ENCODE measurements around the gene PIP4K2B. TPM values are rescaled to one million over a fixed set of nuclear protein-coding genes. Genes with fewer than 3 reads are reported as not detected.
A peak's percentile ranks its signal among the peaks of the same experiment; 100 is the strongest.

PIP4K2B gene
- total and polyA plus RNA-seq, 9 of the 15 experiments (the other 6 are each of a cell fraction or from before 2014, with no cell fraction given): 3.7 to 29.9 (median 23.0) TPM

DNA sequence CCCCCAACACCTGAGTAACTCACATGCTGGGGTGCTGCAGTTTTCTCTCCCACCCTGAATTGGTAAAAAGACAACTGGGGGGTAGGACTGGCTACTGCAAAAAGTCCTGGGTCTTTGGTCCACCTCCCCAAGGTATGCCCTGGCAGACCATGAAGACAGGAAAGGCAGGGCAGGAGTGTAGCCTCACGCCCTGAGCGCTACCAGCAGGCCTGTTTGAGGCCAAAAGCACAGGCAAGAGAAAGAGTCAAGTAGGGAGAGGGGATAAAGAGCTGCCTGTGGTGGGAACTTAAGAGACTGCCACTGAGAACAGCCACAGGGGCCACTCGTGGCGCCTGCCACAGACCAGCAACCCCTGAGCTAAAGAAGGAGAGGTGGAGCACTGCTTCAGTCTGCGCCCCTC is 33.0 kb downstream of the PIP4K2B start:
- no peak overlapping the region for H3K27ac ChIP-seq (ENCODE audit: extremely low read depth, low read depth, low read length)
- ChIA-PET CTCF (ENCODE audit: low intra/inter-chr PET ratio) (no interaction called here), POLR2A (interaction anchor here (0.5 to 1.4 kb wide), 3 partner anchors 10 to 383 kb away, joined by 3 to 4 read pairs (median 3); no protein-coding TSS in a partner anchor)
- no peaks in the 10 kb centered on the region for H3K9me1 ChIP-seq (ENCODE audit: control insufficient read depth, insufficient read depth, low read length)
- H3K9me3 ChIP-seq (replicated peaks; ENCODE audit: control insufficient read depth, insufficient read depth, low read depth, low read length): no peaks in the 10 kb centered on the region
- peaks cover 6% of the 10 kb centered on the region for H4K20me1 ChIP-seq (replicated peaks; ENCODE audit: control insufficient read depth, insufficient read depth, low read length)
- H3K79me2 ChIP-seq (ENCODE audit: control insufficient read depth, insufficient read depth, low read length): no peaks in the 10 kb centered on the region
- H3K27me3 ChIP-seq (ENCODE audit: control insufficient read depth in 2 of 2, insufficient read depth in 2 of 2, low read length in 2 of 2): no peaks in the 10 kb centered on the region
- 89% methylated on average over 4 of the region's 5 CpGs for WGBS (ENCODE audit: insufficient coverage, low coverage, missing lambda C conversion rate)
- ATAC-seq (no peak), DNase-seq (ENCODE audit: extremely low read depth in 1 of 4, low spot score in 3 of 4) (no peak), FAIRE-seq (no peak)
- H3K4me3 ChIP-seq: no peak overlapping the region
- no peaks in the 10 kb centered on the region for H3K4me1 ChIP-seq (replicated peaks in 1 of 2; ENCODE audit: control insufficient read depth in 2 of 2, insufficient read depth in 2 of 2, low read length in 2 of 2)
- H3K4me2 ChIP-seq (ENCODE audit: insufficient read depth, low read length): no peak overlapping the region
- in situ Hi-C loops (cut with MboI): no loop called here
- TF ChIP-seq RBM39 (optimal IDR thresholded peaks at IDR 0.05; ENCODE audit: low read depth, low read length): no peak
- peak; percentile 35; the same call in 1 of the 2 replicates for TF ChIP-seq POLR2G (IDR thresholded peaks at IDR 0.05; ENCODE audit: low read depth, low read length)
- intact Hi-C loops (cut with micrococcal nuclease): no loop called here
- peaks cover 94% of the 10 kb centered on the region; the same call in 2 of the 3 replicates for H3K36me3 ChIP-seq (ENCODE audit: control insufficient read depth, insufficient read depth, low read length)
- H2AFZ ChIP-seq (ENCODE audit: low read depth, low read length): no peak overlapping the region
- H3K9ac ChIP-seq (ENCODE audit: insufficient read depth in 1 of 2, low read depth in 2 of 2, low read length in 2 of 2): peak overlapping the region in 1 of 2 experiments; percentile 62; a peak in 1 of 4 replicates
- BruUV-seq (replicated peaks): no TSS peak

- Histone ChIP-seq H3K36me3 (ENCODE audit: control insufficient read depth, insufficient read depth, low read length) (peaks cover 90% of the 10 kb centered on the region), H3K79me2 (ENCODE audit: control insufficient read depth, insufficient read depth, low read length) (no peaks in the 10 kb centered on the region), H3K9me3 (replicated peaks; ENCODE audit: control insufficient read depth, insufficient read depth, low read depth, low read length) (no peaks in the 10 kb centered on the region), H3K27ac (ENCODE audit: extremely low read depth, low read depth, low read length) (no peak overlapping the region), H3K9me1 (ENCODE audit: control insufficient read depth, insufficient read depth, low read length) (no peaks in the 10 kb centered on the region), H2AFZ (ENCODE audit: low read depth, low read length) (no peak overlapping the region), H3K27me3 (ENCODE audit: control insufficient read depth in 2 of 2, insufficient read depth in 2 of 2, low read length in 2 of 2) (no peaks in the 10 kb centered on the region), H3K4me1 (replicated peaks in 1 of 2; ENCODE audit: control insufficient read depth in 2 of 2, insufficient read depth in 2 of 2, low read length in 2 of 2) (no peaks in the 10 kb centered on the region), H3K4me2 (ENCODE audit: insufficient read depth, low read length) (no peak overlapping the region), H3K4me3 (no peak overlapping the region), H4K20me1 (replicated peaks; ENCODE audit: control insufficient read depth, insufficient read depth, low read length) (peaks cover 6% of the 10 kb centered on the region), H3K9ac (ENCODE audit: insufficient read depth in 1 of 2, low read depth in 2 of 2, low read length in 2 of 2) (no peak overlapping the region)
- FAIRE-seq: no peak
- no peak for DNase-seq (ENCODE audit: extremely low read depth in 1 of 4, low spot score in 3 of 4)
- POLR2A ChIA-PET: interaction anchor here (0.6 to 1.2 kb wide), 5 partner anchors 10 to 32 kb away, joined by 3 to 6 read pairs (median 4); partner anchors contain the start of gene PSMB3
- ATAC-seq: no peak
- in situ Hi-C loops (cut with MboI): no loop called here
- intact Hi-C loops (cut with micrococcal nuclease): no loop called here
- BruUV-seq (replicated peaks): no TSS peak
- 97% methylated on average over 3 of the region's 3 CpGs for WGBS (ENCODE audit: insufficient coverage, low coverage, missing lambda C conversion rate)
- CTCF ChIA-PET (ENCODE audit: low intra/inter-chr PET ratio): interaction anchor here (0.6 kb wide), 1 partner anchor 100 kb away, joined by 3 read pairs; no protein-coding TSS in a partner anchor
- TF ChIP-seq ETV1 (tag; conservative IDR thresholded peaks at IDR 0.05; ENCODE audit: low read depth) (no peak), RAD21 (CRISPR knock-in tag; conservative IDR thresholded peaks at IDR 0.05 in 1 of 2, IDR thresholded peaks at IDR 0.05 in 1 of 2) (no peak), ZBTB33 (CRISPR knock-in tag; IDR thresholded peaks at IDR 0.05) (no peak), ARNT (IDR thresholded peaks at IDR 0.05) (no peak), IRF2 (CRISPR knock-in tag; IDR thresholded peaks at IDR 0.05) (no peak), TFAM (CRISPR knock-in tag; conservative IDR thresholded peaks at IDR 0.05) (no peak), ZNF282 (CRISPR knock-in tag; IDR thresholded peaks at IDR 0.05) (no peak), ZC3H4 (CRISPR knock-in tag; IDR thresholded peaks at IDR 0.05; ENCODE audit: borderline replicate concordance) (no peak)
Measured at GRCh38 chr17:38762231-38762630, 37.1 kb downstream of the PIP4K2B start.
